ENCODE data around the gene PTPN11. TPM values are rescaled to one million over a fixed set of nuclear protein-coding genes. Genes with fewer than 3 reads are reported as not detected.
"Not testable (repeated sequence)": the region's sequence is repeated elsewhere in the genome, so short reads cannot be mapped to it uniquely, and the experiment has no call there.

PTPN11 gene
- total RNA-seq, 2 donors from 2014 or later, result 81.5 to 82.3 TPM

GRCh38 chr12:112406519-112407488 is 11.9 kb upstream of the PTPN11 start:
- TF ChIP-seq CTCF (IDR thresholded peaks at IDR 0.05), result no peak
- Histone ChIP-seq H3K4me1 (no peaks in the 10 kb centered on the region), H3K36me3 (peaks cover 12% of the 10 kb centered on the region), H3K9ac (ENCODE audit: low read depth in 2 of 2, low read length in 2 of 2) (peak overlapping the region in 1 of 2 donors; percentile 34), H3K27ac (no peak overlapping the region), H3K9me3 (no peaks in the 10 kb centered on the region), H3K4me3 (no peak overlapping the region), H3K27me3 (no peaks in the 10 kb centered on the region)
- intact Hi-C loops (cut with DNase I), result no loop called here
- no peak for DNase-seq

- H3K4me3 ChIP-seq, result peak overlapping the region; percentile 85
- peaks cover 12% of the 10 kb centered on the region for H3K36me3 ChIP-seq
- H3K27ac ChIP-seq; intact Hi-C loops (cut with DNase I); DNase-seq; H3K27me3 ChIP-seq; H3K9me3 ChIP-seq; H3K4me1 ChIP-seq: not testable (repeated sequence)
- peak overlapping the region in 1 of 2 donors; percentile 97 for H3K9ac ChIP-seq (ENCODE audit: low read depth in 2 of 2, low read length in 2 of 2)
These were observed 11.1 kb upstream of the PTPN11 start for GRCh38 chr12:112407683-112408082.

GRCh38 chr12:112408621-112409020 is 10.1 kb upstream of the PTPN11 start:
- TF ChIP-seq CTCF (IDR thresholded peaks at IDR 0.05), result no peak

GRCh38 chr12:112409064-112409905 is 9.5 kb upstream of the PTPN11 start, which contains the start of gene RPL6:
TSS of gene RPL6 (minus strand) at chr12:112409605. CDS start at chr12:112408656, 949 bp downstream.
- Histone ChIP-seq H3K36me3 (peaks cover 11% of the 10 kb centered on the region), H3K9me3 (no peaks in the 10 kb centered on the region), H3K9ac (ENCODE audit: low read depth in 2 of 2, low read length in 2 of 2) (peak within 1 kb of the TSS; percentile 82 to 97), H3K27ac (peak within 1 kb of the TSS; percentile 86), H3K27me3 (no peaks in the 10 kb centered on the region), H3K4me3 (peak within 1 kb of the TSS; percentile 85), H3K4me1 (no peaks in the 10 kb centered on the region)
- TF ChIP-seq CTCF (IDR thresholded peaks at IDR 0.05), result no peak
- DNase-seq, result peak; percentile 87
- intact Hi-C loops (cut with DNase I), result no loop called here

More at GRCh38 chr12:112408621-112409020, 10.1 kb upstream of the PTPN11 start:
- H3K9me3 ChIP-seq, result no peaks in the 10 kb centered on the region
- H3K9ac ChIP-seq (ENCODE audit: low read depth in 2 of 2, low read length in 2 of 2), result peak overlapping the region; percentile 82 to 97
- peaks cover 12% of the 10 kb centered on the region for H3K36me3 ChIP-seq
- no peaks in the 10 kb centered on the region for H3K4me1 ChIP-seq
- intact Hi-C loops (cut with DNase I), result no loop called here
- no peaks in the 10 kb centered on the region for H3K27me3 ChIP-seq
- peak overlapping the region; percentile 86 for H3K27ac ChIP-seq
- H3K4me3 ChIP-seq, result peak overlapping the region; percentile 85
- no peak for DNase-seq

- no peak for DNase-seq
- no peak for TF ChIP-seq CTCF (IDR thresholded peaks at IDR 0.05)
- no peak overlapping the region for H3K27ac ChIP-seq
- H3K4me3 ChIP-seq, result no peak overlapping the region
- intact Hi-C loops (cut with DNase I), result no loop called here
- no peaks in the 10 kb centered on the region for H3K27me3 ChIP-seq
- no peak overlapping the region for H3K9ac ChIP-seq (ENCODE audit: low read depth in 2 of 2, low read length in 2 of 2)
- H3K4me1 ChIP-seq, result no peaks in the 10 kb centered on the region
- H3K36me3 ChIP-seq, result peaks cover 7% of the 10 kb centered on the region
- H3K9me3 ChIP-seq, result no peaks in the 10 kb centered on the region
These were observed 8.9 kb upstream of the PTPN11 start for GRCh38 chr12:112409906-112410244.

All from colonic mucosa (tissue), 4 donors.